Lower leg skin (tissue), 3 donors: Measurements from ENCODE around the gene CNOT6L.

Experiments used
- POLR2A ChIP-seq, 2 donors: fragments of 450-650 bp; IDR thresholded peaks; one replicate each; pipeline ENCODE4 v1.6.1; 2016 to 2017; ENCODE audit warnings: antibody characterized with exemption in 2 of 2, mild to moderate bottlenecking in 1 of 2, moderate library complexity in 1 of 2
- TF ChIP-seq, protein P1 (sequence below), 3 donors: fragments of 450-650 bp; IDR thresholded peaks; one replicate each; pipeline ENCODE4 v1.5.1; 2016; ENCODE audit warnings: antibody characterized with exemption in 3 of 3, mild to moderate bottlenecking in 3 of 3, moderate library complexity in 2 of 3

DNA sequence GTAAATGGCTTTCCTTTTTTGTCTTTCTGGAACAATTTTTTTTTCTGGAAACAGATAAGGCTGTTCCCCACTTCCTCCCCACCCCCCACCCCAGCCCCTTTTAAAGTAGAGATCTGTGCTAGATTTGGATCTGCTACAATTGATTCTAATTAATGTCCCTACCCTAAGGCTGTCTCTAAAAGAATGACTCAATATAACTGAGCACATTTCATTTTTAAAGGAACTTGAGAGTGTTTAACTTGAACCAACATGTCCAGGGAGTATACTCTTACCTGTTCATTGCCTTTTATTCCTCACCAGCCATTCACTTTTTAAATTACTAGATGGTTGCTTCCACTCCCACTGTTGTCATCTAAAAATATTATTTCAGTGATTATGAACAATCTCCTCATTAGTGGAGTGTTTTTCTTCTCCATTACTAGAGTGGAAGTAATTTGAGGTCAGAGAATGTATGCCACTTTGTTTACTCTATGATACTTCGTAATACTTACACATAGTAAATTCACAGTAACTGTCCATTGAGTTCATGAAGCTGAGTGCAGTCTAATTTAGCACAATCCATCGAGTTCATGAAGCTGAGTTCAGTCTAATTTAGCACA lies 14.1 kb upstream of the CNOT6L start:
- TF ChIP-seq, protein P1, sequence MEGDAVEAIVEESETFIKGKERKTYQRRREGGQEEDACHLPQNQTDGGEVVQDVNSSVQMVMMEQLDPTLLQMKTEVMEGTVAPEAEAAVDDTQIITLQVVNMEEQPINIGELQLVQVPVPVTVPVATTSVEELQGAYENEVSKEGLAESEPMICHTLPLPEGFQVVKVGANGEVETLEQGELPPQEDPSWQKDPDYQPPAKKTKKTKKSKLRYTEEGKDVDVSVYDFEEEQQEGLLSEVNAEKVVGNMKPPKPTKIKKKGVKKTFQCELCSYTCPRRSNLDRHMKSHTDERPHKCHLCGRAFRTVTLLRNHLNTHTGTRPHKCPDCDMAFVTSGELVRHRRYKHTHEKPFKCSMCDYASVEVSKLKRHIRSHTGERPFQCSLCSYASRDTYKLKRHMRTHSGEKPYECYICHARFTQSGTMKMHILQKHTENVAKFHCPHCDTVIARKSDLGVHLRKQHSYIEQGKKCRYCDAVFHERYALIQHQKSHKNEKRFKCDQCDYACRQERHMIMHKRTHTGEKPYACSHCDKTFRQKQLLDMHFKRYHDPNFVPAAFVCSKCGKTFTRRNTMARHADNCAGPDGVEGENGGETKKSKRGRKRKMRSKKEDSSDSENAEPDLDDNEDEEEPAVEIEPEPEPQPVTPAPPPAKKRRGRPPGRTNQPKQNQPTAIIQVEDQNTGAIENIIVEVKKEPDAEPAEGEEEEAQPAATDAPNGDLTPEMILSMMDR (IDR thresholded peaks at IDR 0.05) = no peak
- TF ChIP-seq POLR2A (IDR thresholded peaks at IDR 0.05) = no peak
